Large intestine (tissue), 12 donors: ENCODE measurements around the gene RERGL. TPM values are rescaled to one million over a fixed set of nuclear protein-coding genes. Genes with fewer than 3 reads are reported as not detected.

Experiments
- DNase-seq, 2 donors: peaks; one replicate each; pipeline versions ENCODE4 v3.0.0 to v3.0.0-alpha.2; 2013
- H3K27ac ChIP-seq: one replicate; pipeline ENCODE4 v1.5.1; 2013; ENCODE audit warnings: low read length
- H3K27me3 ChIP-seq: 2 replicates; pipeline ENCODE4 v1.6.1; 2013; ENCODE audit warnings: low read length; ENCODE audit not compliant: control insufficient read depth, insufficient read depth
- H3K36me3 ChIP-seq: 2 replicates; pipeline ENCODE4 v1.6.1; 2013; ENCODE audit warnings: low read length; ENCODE audit not compliant: control insufficient read depth, insufficient read depth
- H3K4me1 ChIP-seq: one replicate; pipeline ENCODE4 v1.6.1; 2013; ENCODE audit warnings: low read length; ENCODE audit not compliant: control insufficient read depth, insufficient read depth
- H3K4me3 ChIP-seq: one replicate; pipeline ENCODE4 v1.5.1; 2013; ENCODE audit warnings: low read length
- H3K9me3 ChIP-seq: one replicate; pipeline ENCODE4 v1.6.1; 2013; ENCODE audit warnings: mild to moderate bottlenecking, low read depth, low read length, moderate library complexity; ENCODE audit not compliant: control insufficient read depth
- whole genome bisulfite sequencing: methylation state at CpG from one replicate; pipeline ENCODE4 v1.1.5; 2013; ENCODE audit warnings: low lambda C conversion rate; ENCODE audit not compliant: insufficient coverage; 5-methylcytosine and 5-hydroxymethylcytosine counted together
- long read RNA-seq, 11 donors: transcript quantifications; one replicate each; lab custom pipeline, GENCODE V29; 2026
- polyA plus RNA-seq: library from polyadenylated mRNA; unstranded; fragments of 120-200 nt; gene quantifications from one replicate; pipeline ENCODE4 v1.2.1, GENCODE V29; 2013

The RERGL gene, protein sequence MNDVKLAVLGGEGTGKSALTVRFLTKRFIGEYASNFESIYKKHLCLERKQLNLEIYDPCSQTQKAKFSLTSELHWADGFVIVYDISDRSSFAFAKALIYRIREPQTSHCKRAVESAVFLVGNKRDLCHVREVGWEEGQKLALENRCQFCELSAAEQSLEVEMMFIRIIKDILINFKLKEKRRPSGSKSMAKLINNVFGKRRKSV
- polyA plus RNA-seq, result 0.25 TPM
- long read RNA-seq, donor 1, result 0 reads
- long read RNA-seq, donor 2, result 0 reads
- long read RNA-seq, donor 3, result 0 reads
- long read RNA-seq, donor 4, result 0 reads
- long read RNA-seq, donor 5, result 0 reads
- long read RNA-seq, donor 6, result 0 reads
- long read RNA-seq, donor 7, result 0 reads
- long read RNA-seq, donor 8, result 0 reads
- long read RNA-seq, donor 9, result 0 reads
- long read RNA-seq, donor 10, result 0 reads
- long read RNA-seq, donor 11, result 0 reads

GRCh38 chr12:18090093-18090492 is at the start of gene RERGL:
TSS of gene RERGL (minus strand) at chr12:18090193. CDS start at chr12:18090140, 53 bp downstream.
- H3K27me3 ChIP-seq, result no peaks in the 10 kb centered on the region
- 80% methylated on average over 1 of the region's 1 CpG for WGBS
- no peaks in the 10 kb centered on the region for H3K9me3 ChIP-seq

DNA sequence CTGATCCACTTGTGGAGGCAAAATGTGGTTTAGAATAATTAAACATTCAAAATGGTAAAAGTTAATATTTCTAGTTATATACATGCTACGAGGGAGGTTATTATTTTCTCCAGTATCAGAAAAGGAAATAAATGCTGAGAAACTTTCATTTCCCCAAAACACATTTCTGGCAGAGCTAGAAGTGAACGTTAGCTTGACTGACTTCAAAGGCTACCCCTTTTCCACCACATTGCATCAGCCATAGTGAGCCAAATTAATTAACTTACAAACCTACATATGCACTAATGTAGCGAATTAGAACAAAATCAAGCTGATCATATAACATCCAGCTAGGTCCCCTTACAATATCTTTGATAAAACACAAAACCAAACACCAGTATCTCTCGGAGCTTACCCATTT is 49.3 kb upstream of the RERGL start:
- Histone ChIP-seq H3K4me1 (no peaks in the 10 kb centered on the region), H3K4me3 (no peak overlapping the region), H3K36me3 (no peaks in the 10 kb centered on the region), H3K27ac (no peak overlapping the region), H3K27me3 (no peaks in the 10 kb centered on the region), H3K9me3 (no peaks in the 10 kb centered on the region)
- DNase-seq, result no peak
- 94% methylated on average over 3 of the region's 4 CpGs for WGBS

More at GRCh38 chr12:18090093-18090492, at the start of gene RERGL:
- DNase-seq, result no peak
- Histone ChIP-seq H3K4me1 (no peaks in the 10 kb centered on the region), H3K4me3 (no peak within 1 kb of the TSS), H3K27ac (no peak within 1 kb of the TSS), H3K36me3 (no peaks in the 10 kb centered on the region)

DNA sequence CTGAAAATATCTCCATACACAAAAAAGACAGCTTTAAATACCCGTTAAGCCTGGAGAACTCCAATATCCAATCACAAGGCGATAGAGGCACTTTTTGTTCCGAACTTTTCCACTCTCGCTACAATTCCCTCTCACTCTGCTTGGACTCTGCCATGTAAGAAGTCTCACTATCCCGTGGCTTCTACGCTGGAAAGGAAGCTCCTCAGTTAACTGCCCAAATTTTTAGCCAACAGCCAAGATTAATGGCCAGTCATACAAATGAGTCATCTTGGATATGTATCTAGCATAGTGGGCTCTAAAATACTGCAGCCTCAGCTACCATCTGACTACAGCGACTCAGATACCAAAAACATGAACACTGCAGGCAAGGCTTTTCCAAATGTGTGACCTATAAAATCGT is 45.5 kb upstream of the RERGL start:
- Histone ChIP-seq H3K27me3 (no peaks in the 10 kb centered on the region), H3K36me3 (no peaks in the 10 kb centered on the region), H3K4me3 (no peak overlapping the region), H3K4me1 (no peaks in the 10 kb centered on the region), H3K27ac (no peak overlapping the region), H3K9me3 (no peaks in the 10 kb centered on the region)
- 93% methylated on average over 5 of the region's 8 CpGs for WGBS
- no peak for DNase-seq

DNA sequence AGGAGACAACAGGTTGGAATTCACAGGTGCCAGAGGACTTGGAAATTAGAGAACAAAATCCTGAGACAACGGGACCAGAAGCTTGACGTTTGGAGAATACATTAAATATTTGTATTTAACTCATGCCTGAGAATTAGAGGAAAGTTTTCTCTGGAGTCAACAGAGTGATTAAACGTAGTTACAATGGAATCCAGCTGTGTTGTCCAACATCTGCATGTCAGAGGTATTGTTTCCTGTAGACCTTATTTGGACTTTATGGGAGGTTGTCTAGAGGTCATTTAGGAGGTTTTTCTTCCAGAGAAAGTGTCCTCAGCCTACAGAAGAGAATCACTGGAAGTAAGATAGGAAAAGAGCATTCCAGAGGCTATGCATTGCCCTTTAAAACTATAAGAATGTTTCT is 45.1 kb upstream of the RERGL start:
- WGBS, result 93% methylated on average over 2 of the region's 3 CpGs
- no peak for DNase-seq
- H3K4me1 ChIP-seq, result no peaks in the 10 kb centered on the region
- H3K27me3 ChIP-seq, result no peaks in the 10 kb centered on the region
- no peaks in the 10 kb centered on the region for H3K9me3 ChIP-seq
- H3K4me3 ChIP-seq, result no peak overlapping the region
- no peaks in the 10 kb centered on the region for H3K36me3 ChIP-seq
- no peak overlapping the region for H3K27ac ChIP-seq

DNA sequence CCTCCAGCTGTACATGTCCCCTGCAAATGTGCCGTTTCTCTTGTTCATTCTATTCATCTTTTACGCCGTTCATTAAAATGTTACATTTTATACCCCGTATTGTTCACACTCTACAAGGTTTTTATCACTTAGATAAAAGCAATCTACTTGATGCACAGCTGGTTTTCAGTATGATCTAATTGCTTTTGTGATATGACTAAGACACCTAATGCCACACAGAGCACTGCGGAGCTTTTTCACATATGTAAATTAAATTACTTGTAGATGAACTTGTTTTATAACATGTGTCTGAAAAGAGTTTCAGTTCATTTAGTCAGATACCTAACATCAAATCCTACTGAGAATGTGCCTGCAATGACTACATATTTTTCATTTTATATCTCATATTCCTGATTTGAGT is 40.9 kb upstream of the RERGL start:
- H3K36me3 ChIP-seq, result no peaks in the 10 kb centered on the region
- 66% methylated on average over 4 of the region's 5 CpGs for WGBS
- no peaks in the 10 kb centered on the region for H3K4me1 ChIP-seq
- H3K27ac ChIP-seq, result no peak overlapping the region
- no peak for DNase-seq
- H3K4me3 ChIP-seq, result no peak overlapping the region
- no peaks in the 10 kb centered on the region for H3K27me3 ChIP-seq
- peaks cover under 1% of the 10 kb centered on the region for H3K9me3 ChIP-seq

GRCh38 chr12:18123707-18124106 is 33.7 kb upstream of the RERGL start:
- H3K4me3 ChIP-seq, result no peak overlapping the region
- no peaks in the 10 kb centered on the region for H3K36me3 ChIP-seq
- 100% methylated on average over 1 of the region's 5 CpGs for WGBS
- H3K4me1 ChIP-seq, result no peaks in the 10 kb centered on the region
- H3K27ac ChIP-seq, result no peak overlapping the region
- no peak for DNase-seq
- H3K9me3 ChIP-seq, result peaks cover 4% of the 10 kb centered on the region
- H3K27me3 ChIP-seq, result no peaks in the 10 kb centered on the region

GRCh38 chr12:18120899-18121298 is 30.9 kb upstream of the RERGL start:
- Histone ChIP-seq H3K4me3 (no peak overlapping the region), H3K36me3 (no peaks in the 10 kb centered on the region), H3K9me3 (peaks cover 4% of the 10 kb centered on the region), H3K27me3 (no peaks in the 10 kb centered on the region), H3K27ac (no peak overlapping the region), H3K4me1 (no peaks in the 10 kb centered on the region)
- DNase-seq, result no peak
- no CpG with 5 or more reads among the region's 1 CpG for WGBS

GRCh38 chr12:18108611-18109010 is 18.6 kb upstream of the RERGL start:
- Histone ChIP-seq H3K27ac (no peak overlapping the region), H3K27me3 (no peaks in the 10 kb centered on the region), H3K4me3 (no peak overlapping the region), H3K4me1 (no peaks in the 10 kb centered on the region), H3K9me3 (no peaks in the 10 kb centered on the region), H3K36me3 (no peaks in the 10 kb centered on the region)
- DNase-seq, result no peak
- WGBS, result no CpG with 5 or more reads among the region's 4 CpGs

DNA sequence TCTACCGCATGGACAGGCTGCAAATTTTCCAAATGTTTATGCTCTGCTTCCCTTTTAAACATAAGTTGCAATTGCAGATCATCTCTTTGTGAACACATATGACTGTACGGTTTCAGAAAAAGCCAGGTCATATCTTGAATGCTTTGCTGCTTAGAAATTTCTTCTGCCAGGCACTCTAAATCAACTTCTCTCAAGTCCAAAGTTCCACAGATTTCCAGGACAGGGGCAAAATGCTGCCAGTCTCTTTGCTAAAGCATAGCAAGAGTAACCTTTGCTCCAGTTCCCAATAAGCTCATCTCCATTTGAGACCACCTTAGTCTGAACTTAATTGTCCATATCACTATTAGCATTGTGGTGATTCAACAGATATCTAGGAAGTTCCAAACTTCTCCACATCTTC is 13.6 kb upstream of the RERGL start:
- no peaks in the 10 kb centered on the region for H3K27me3 ChIP-seq
- H3K27ac ChIP-seq, result no peak overlapping the region
- 100% methylated on average over 1 of the region's 2 CpGs for WGBS
- no peak for DNase-seq
- H3K36me3 ChIP-seq, result no peaks in the 10 kb centered on the region
- H3K4me1 ChIP-seq, result no peaks in the 10 kb centered on the region
- no peak overlapping the region for H3K4me3 ChIP-seq
- H3K9me3 ChIP-seq, result no peaks in the 10 kb centered on the region

DNA sequence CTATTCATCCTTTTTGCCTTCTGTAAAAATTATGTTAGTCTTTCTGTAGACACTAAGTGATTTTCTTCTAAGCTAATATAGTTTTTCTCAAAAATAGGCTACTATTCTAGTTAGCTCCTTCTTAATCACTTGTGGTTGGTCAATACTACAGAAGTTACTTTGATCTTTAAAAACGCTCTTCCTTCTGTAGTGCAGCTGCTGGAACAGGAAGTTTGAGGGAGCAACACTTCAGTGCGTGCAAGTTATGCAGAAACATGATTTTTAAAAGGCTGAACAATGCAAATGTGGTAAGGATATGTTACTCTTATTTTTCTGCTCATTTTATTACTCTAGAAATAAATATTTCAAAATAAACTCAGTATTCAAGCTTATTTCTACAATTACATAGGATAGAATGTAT is 11.1 kb upstream of the RERGL start:
- Histone ChIP-seq H3K9me3 (peaks cover 6% of the 10 kb centered on the region), H3K27me3 (no peaks in the 10 kb centered on the region), H3K4me1 (no peaks in the 10 kb centered on the region), H3K27ac (no peak overlapping the region), H3K36me3 (no peaks in the 10 kb centered on the region), H3K4me3 (no peak overlapping the region)
- 80% methylated on average over 1 of the region's 2 CpGs for WGBS
- DNase-seq, result no peak

DNA sequence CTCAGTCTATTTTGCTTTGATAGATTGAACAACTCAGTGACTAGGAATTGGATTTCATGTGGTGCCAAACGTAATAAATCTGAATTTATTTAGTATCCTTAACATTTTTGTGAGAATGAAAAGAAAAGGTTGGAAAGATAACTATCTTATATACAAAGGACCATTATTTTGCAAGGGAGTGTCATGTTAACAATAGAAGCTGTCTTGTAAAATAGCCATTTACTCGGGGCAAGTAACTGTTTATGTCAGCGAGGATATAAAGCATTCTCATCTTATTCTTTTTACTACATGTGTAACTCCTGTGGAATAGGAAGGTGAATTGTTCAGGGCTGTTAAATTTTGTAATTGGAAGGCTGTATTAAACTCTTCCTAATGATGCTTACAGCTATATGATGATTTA is 5.9 kb downstream of the RERGL start:
- 43% methylated on average over 1 of the region's 3 CpGs for WGBS
- Histone ChIP-seq H3K4me1 (no peaks in the 10 kb centered on the region), H3K27me3 (no peaks in the 10 kb centered on the region), H3K4me3 (no peak overlapping the region), H3K36me3 (no peaks in the 10 kb centered on the region), H3K9me3 (no peaks in the 10 kb centered on the region), H3K27ac (no peak overlapping the region)
- DNase-seq, result no peak
